ENCODE measurements around the gene KLHL10.
"Not testable (repeated sequence)": the region's sequence is repeated elsewhere in the genome, so short reads cannot be mapped to it uniquely, and the experiment has no call there.

Gene KLHL10

DNA sequence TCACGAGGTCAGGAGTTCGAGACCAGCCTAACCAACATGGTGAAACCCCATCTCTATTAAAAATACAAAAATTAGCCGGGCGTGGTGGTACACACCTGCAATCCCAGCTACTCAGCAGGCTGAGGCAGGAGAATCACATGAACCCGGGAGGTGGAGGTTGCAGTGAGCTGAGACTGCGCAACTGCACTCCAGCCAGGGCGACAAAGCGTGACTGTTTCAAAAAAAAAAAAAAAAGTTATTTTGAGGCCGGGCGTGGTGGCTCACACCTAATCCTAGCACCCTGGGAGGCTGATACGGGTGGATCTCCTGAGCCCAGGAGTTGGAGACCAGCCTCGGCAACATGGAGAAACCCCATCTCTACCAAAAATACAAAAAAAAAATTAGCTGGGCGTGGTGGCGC, 13.8 kb downstream of the KLHL10 start:
- ATAC-seq, DNase-seq: not testable (repeated sequence)

DNA sequence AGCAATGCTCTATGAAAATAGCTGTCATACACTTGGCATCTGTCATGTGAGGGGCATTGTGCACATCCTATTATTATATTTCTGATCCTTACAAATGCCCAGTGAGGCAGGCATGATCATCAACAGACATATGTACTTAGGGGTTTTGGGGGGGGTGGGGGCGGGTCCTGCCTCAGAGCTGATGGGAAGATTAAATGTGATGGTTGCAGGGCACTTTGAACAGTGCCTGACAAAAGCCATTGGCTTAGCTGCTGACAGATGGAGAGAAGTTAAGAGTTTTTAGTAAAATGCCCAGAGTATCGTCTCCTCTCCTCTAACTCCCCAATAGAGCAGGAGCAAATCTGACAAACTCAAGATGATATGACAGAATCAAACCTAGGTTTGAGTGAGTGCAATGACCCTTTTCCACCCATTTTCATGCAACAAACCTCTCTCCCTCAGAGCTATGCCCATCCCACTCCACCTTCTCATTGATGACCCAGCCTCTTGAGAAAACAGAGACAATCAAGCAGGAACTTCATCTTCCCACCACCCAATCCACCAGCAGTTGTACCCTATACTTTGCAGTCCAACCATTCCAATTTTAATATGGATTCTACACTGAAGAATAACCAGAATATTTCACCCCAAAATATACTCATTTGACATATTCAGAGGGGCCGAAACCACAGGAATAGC, 22.8 kb downstream of the KLHL10 start:
- no peak for DNase-seq
- ATAC-seq = no peak

DNA sequence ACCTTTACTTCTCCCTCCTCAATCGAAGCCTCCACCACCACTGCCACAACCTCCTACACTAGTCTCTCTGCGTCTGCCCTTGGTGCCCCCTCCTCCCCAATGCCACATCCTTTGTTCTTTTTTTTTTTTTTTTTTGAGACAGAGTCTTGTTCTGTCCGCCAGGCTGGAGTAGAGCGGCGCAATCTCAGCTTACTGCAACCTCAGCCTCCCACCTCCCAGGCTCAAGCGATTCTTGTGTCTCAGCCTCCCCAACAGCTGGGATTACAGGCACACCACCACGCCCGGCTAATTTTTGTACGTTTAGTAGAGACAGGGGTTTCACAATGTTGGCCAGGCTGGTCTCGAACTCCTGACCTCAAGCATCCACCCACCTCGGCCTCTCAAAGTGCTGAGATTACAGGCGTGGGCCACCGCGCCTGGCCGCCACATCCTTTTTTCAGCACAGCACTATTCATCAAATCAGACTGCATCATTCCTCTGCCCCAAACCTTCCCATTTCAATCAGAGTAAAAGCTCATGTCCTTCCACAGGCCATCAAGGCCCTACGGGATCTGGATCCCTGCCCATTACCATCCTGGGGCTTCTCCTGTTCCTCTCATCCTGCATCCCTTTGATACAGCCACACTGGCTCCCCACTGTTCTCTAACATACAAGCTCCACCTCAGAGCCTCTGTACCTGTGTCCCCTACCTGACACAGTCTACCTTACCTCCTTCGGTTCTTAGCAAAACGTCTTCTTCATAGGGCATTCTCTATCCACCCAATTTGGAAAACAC, 25.6 kb downstream of the KLHL10 start:
- ATAC-seq (peak; percentile 44), DNase-seq (peak; percentile 47)

DNA sequence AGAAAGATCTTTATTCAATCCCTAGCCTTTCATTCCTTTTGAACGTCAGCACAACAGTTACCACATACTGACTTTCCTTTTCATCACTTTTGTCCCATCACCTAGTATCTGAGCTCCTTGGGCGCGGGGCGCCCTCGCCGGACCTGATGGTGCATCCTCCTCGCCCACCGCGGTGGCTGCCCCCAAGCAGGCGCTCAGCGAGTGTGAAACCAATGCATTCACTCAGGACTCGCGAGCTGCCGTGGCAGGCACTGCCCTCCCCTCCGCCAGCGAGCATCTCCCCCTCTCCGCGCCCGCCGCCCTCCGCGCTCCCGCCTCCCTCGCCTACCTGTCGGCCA, 26.8 kb downstream of the KLHL10 start:
- DNase-seq = no peak
- ATAC-seq = no peak

DNA sequence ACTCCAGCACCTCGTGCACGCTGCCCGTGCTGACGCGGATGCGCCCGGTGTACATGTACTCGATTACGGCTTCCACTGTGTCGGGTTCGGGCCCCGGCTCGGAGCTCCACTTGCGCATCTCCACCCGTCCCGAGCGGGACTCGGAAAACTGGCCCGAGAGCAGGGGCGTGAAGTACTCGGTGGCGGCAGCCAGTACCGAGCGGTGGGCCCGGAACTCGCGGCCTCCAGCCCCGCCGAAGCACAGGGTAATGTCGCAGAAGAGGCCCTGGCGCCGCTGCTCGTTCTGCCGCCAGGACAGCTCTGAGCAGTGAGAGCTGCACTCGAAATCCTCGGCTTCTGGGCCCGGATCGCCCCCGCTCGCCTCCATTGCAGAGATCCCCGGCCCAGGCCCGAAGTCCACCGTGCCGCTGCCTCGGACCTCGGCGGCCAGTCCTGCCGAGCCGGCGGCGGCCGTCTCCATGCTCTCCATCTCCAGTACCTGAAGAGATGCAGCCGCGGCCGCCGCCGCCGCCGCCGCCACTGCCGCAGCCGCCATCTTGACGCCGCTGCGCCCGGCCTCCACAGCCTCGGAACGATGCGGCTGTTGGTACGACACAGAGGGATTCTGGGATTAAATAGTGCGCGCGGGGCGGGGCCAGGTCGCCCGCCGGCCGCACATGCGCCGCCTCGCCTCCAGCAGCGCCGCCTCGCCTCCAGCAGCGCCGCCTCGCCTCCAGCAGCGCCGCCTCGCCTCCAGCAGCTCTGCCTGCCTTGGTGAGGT, 27.4 kb downstream of the KLHL10 start, which contains the start of gene KLHL11:
KLHL11 (minus strand) TSS at position 588 of the 760 bp plus-strand sequence; CDS start at position 535, 53 bp downstream.
- DNase-seq (peak; percentile 90), ATAC-seq (peak; percentile 90)

DNA sequence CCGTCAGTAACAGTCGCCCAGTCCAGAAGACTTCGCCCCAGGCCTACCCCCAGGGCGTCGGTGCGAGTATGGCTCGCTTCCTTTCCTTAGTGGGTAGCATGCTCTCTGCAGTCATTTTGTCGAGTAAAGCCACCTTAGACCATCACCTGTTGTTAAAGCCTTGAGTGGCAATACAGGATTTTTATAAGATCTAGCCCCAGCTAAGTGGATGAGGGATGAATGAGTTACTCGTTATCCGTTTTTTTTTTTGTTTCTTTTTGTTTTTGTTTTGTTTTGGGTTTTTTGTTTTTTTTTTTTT, 27.9 kb downstream of the KLHL10 start:
- DNase-seq = no peak
- no peak for ATAC-seq

DNA sequence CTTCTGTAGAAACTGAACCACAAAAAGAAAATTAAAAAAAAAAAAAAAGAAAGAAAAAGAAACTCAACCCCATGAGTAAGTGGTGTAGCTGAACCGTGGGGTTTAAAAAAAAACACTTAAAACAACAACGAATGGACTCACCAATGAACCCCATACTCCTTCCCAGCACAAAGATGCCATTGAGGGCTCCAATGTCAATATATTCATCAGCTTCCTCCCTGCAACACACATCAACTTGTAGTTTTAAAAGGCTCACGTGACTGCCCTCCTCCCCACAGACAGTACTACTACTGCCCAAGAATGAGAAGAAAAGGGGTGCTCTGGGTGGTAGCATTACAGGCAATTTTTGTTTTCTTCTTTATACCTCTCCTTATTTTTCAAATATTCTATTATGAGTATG, 30.9 kb downstream of the KLHL10 start:
- DNase-seq (no peak), ATAC-seq (no peak)

DNA sequence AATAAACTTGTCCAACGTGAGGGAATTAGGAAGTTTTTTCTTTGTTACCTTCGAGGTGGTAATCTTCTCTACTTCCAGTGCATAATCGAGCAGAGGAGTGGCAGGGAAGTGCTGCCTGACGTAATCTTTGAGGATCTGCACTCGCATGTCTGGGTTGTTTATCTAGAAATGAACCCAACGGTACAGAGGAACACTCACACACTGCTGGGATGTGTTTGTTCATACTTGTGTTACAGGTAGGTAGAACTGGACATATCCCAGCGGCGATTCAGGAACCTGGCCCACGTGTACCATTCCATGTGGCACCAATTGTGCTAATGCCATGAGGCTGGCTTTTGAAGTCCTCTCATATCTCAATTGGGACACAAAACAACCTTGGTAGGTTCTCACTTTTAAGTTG, 31.8 kb downstream of the KLHL10 start:
- DNase-seq (no peak), ATAC-seq (no peak)

DNA sequence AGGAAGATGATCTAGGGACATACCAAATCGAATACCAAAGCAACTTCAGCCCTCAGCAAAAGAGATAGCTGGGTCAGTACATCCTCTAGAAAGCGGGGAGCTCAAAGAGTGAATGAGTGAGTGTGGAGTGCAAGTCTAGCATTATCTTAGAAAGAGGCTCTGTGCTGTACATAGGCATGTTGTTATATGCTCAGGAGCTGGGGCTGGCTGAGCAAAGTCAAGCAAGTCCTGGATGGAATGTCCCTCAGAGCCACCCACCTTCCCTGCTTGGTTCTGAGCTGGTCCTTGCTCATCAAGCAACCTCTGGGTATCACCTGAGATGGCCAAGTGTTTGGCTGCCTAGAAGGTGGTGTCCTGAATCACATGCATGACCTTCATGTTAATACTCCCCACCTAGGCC, 32.5 kb downstream of the KLHL10 start:
- ATAC-seq (no peak), DNase-seq (no peak)

DNA sequence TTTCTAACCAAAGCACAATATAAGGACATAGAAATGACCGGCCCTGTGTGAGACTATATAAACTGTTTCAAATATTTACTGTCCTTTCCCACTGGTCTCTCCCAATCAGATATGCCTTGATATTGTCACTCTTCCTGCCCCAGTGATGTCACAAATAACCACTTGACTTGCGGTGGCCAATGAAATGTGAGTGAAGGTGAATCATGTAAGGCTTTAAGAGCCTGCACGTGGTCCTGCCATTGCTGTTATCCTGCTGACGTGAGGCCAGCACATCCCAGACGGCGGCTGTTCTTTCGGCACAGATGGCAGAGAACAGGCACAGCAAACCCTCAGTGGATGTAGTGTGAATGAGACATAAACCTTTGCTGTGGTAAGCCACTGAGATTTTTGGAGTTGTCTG, 33.0 kb downstream of the KLHL10 start:
- DNase-seq = no peak
- ATAC-seq = no peak

DNA sequence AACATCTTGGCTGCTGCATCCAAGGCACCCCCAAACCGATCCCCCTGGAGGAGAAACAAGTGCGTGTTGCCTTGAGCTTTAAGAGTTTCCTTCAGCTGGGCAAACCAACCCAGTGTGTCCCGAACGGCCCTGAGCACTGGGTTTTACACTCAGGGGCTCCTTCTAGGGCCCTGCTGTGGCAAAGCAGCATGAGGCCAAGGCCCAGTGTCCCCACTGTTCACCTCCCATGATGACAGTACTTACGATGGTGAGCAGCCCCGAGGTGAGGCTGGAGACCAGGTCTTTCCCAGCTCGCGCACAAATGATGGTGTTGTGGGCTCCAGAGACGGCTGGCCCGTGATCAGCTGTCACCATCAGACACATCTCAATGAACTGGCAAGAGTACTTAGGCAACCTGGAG, 34.2 kb downstream of the KLHL10 start:
- peak; percentile 7 for ATAC-seq
- DNase-seq = no peak

DNA sequence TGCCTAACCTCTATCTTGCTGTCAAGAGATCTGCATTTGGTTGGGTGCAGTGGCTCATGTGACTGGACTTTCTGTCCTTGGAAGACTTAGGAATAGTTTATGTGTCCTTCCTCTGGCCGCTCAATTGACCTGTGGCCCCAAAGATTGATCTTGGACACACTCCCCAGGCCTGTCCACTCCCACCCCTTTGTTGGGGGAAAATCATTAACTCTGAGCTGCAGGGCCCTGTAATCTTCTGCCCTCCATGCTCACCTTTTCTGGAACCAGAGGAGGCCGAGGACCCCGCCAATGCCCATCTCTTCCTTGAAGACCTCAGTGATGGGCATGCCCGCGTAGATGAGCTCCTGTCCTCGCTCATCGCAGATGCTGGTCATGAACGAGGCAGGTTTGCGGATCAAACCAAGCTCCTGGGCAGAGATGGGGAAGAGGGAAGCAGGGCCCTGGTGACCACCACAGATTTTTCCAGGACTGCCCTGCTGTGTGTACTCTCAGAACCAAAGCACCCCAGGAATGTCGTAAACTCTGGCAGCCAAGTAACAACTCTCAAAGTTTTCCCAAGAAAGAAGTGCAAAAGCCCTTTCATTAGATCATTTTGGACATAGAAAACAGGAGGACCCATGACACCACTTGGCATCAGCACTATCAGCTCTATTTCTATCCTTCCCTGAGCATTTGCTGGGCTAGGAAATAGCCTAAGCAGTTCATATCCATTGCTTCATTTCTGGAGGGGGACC, 36.1 kb downstream of the KLHL10 start:
- no peak for ATAC-seq
- DNase-seq = no peak

DNA sequence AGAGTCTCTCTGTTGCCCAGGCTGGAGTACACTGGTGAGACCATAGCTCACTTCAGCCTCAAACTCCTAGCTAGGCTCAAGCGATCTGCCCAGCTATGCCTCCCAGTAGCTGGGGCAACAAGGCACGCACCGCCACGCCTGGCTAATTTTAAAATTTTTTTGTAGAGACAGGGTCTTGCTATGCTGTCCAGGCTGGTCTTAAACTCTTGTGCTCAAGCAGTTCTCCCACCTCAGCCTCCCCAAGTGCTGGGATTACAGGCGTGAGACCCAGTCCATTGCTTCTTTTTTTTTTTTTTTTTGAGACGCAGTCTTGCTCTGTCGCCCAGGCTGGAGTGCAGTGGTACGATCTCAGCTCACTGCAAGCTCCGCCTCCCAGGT, 36.7 kb downstream of the KLHL10 start:
- ATAC-seq, DNase-seq: not testable (repeated sequence)

DNA sequence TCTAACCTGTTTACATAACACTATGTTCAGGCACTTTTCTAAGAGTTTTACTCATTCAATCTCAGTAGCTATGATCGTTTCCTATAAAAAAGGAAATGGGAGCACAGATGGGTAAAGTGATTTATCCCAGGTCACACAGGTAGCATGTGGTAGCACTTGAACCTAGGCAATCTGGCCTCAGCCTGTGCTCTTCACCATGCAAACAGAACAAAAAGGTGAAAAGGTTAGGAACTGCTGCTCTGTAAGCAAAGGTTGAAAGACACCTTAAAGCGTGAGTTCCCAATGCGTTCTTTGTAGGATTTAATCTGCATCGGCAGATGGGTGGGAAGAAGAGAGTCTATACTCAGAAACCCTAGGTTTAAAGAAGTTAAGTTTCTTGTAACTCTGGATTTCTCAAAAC, 42.5 kb downstream of the KLHL10 start:
- no peak for ATAC-seq

DNA sequence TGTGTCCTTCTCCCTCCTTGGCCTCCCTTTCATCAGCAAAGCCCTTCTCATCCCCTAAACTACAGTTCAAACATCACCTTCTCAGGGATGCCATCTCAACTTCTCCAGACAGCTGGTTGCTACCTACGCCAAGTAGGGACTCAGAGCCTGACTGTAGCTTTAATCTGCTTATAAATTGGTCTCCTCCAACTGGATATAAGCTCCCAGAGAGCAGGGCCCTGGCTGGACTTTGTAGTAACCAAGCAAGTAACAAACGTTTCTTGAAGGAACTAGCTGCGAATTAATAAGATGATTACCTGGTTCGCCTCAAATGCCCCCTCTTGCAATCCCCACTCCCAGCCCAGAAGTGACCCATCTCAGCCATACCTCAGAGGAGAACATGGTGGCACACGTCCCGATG, 45.1 kb downstream of the KLHL10 start:
- ATAC-seq (no peak), DNase-seq (no peak)

More for the DNA sequence above, 42.5 kb downstream of the KLHL10 start:
- no peak for DNase-seq

DNA sequence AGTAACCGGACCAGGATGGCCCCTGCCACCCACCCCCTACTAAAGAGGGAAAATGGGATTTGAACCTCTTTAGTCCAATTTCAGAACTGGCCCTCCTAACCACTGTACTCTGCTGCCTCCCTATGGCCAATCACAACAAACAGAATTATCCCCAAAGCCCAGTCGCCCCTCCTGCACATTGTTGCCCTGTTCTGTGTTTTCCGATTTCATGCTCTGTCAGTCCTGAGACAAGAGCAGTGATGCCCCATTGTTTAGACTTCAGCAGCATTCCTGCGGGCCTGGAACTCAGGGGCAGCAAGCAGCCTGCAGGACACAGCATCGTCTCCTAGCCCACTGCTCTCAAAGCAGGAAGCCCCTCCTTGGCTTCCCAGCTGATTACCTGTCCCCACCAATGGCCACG, 48.1 kb downstream of the KLHL10 start:
- ATAC-seq (no peak), DNase-seq (no peak)

DNA sequence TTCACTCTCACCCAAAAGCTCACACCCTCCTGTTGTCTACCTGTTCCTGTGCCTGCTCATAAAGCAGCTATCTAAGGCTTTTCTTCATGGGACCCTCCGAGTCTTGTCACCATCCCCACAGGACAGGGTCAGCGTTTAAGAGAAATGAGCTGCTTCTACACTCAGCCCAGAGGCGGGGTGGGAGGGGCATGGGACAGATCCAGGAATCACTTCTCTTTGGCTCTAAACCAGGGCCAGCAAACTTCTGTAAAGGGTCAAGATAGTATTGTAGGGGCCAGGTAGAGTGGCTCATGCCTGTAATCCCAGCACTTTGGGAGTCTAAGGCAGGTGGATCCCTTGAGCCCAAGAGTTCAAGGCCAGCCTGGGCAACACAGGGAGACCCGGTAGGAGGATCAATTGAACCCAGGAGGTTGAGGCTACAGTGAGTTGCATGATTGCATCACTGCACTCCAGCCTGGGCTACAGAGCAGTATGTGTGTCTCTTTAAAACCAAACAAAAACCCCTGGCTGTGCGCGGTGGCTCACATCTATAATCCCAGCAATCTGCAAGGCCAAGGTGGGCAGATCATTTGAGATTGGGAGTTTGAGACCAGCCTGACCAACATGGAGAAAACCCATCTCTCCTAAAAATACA, 50.8 kb downstream of the KLHL10 start:
- no peak for ATAC-seq
- no peak for DNase-seq

DNA sequence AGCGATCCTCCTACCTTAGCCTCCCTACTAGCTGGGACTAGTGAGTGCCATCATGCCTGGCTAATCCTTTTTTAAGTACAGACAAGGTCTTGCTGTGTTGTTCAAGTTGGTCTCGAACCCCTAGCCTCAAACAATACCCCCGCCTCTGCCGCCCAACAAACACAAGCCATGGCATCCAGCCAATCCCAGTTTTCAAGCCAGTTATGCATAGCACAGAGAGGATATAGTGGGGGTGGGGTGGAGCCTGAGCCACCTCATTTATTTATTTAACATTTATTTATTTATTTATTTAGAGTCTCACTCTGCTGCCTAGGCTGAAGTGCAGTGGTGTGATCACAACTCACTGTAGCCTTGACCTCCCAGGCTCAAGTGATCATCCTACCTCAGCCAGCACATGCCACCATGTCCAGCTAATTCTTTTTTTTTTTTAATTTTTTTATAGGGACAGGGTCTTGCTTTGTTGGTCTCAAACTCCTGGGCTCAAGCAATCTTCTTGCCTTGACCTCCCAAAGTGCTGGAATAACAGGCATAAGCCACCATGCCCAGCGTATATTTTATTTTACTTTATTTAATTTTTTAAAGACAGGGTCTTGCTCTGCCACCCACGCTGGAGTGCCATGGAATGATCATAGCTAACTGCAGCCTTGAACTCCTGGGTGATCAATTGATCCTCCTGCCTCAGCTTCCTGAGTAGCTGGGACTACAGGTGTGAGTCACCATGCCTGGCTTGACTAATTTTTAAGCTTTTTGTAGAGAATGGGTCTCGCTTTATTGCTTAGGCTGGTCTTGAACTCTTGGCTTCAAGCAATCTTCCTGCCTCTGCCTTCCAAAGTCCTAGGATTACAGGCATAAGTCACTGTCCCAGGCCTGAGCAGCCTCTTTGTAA, 53.8 kb downstream of the KLHL10 start:
- DNase-seq (no peak), ATAC-seq (no peak)

DNA sequence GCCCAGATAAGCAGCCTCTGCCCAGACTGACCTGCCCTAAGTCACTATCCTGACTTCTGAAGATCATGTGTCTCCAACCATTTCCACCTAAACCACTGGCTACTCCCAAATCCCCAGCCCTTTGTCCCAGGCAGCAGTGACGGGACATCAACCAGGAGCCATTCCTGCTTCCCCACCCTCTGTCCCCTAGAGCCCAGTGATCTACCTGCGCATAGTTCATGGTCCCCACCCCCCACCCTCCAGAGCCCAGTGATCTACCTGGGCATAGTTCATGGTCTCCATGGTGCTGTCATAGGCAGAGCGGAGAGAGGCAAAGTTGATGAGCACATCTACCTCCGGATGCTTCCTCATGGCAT, 54.4 kb downstream of the KLHL10 start:
- ATAC-seq (no peak), DNase-seq (no peak)

DNA sequence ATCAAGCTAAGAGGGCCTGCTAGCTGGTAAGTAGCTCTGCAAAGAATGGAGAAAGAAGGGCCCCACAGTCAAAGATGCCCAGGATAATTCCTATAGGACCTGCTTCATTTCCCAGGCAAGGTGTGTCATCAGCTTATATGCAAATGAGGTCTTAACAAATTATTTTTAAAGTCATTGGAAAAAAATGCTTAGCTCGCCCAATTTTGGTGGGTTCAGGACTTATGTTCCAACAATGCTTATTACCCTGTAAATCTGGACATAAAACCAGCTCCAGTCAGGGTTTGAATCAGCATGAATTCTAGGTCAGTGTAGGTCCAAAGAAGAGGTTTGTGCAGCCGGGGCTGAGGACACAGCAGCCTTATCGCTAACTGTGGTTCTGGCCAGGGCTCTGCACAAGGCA, 55.8 kb downstream of the KLHL10 start:
- ATAC-seq = no peak

DNA sequence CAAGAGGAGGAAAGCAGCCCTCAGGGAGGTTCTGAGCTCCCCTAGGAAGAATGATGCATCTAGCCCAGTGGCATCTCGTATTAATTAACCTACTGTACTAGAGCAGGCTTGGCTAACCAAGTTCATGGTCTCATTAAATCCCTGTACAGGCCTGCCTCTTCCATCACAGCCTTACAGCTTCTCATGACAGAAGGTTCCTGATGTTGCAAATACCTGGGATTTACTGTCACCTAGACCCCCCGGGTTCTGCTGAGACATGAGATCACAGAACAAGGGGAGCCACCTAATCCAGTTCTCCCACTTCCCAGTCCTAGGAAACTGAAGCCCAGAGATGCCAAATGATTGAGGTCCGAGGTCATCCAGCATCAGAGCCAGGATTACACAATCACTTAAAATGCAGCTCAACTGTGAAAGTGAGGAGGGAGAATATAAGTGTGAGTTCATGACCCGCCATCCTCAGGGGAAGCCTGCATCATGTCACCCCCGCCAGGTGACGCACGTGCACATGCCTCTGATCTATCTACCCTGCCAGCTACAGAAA, 57.2 kb downstream of the KLHL10 start:
- ATAC-seq = no peak
- no peak for DNase-seq

More for the DNA sequence above, 55.8 kb downstream of the KLHL10 start:
- DNase-seq = no peak
